ENCODE results near the gene PTPRG. TPM values are rescaled to one million over a fixed set of nuclear protein-coding genes. Genes with fewer than 3 reads are reported as not detected.

Gene PTPRG
- total RNA-seq, 4 donors from 2014 or later, result 8.4 to 37.3 (median 14.9) TPM

DNA sequence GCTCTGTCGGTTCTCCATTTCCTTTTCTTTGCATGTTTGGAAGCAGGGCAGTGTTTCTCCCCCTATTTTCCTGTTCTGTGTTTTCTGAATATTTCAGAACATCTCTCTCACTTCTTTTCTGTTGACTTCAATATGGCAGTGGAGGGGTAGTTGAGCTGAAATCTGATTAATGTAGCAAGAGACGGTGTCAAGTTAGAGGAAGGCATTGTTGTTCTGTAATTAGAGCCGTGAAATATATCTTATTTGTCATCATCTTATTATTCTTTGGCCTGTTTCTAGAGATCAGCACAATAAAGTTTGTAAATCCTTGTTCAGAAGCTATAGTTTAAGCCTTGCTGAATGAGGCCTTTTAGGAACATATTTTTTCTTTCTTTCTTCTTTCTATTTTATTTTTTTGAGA lies 353.9 kb downstream of the PTPRG start:
- 75 to 79% methylated on average over 3 of the region's 3 CpGs for WGBS, 2 donors
- DNase-seq (ENCODE audit: low spot score in 2 of 2), result no peak
- H3K4me3 ChIP-seq (ENCODE audit: low read depth, poor library complexity, severe bottlenecking), result no peak overlapping the region
- TF ChIP-seq POLR2A (IDR thresholded peaks at IDR 0.05), result no peak
- intact Hi-C loops (cut with DNase I; ENCODE audit: low total_unique reads), result no loop called here

DNA sequence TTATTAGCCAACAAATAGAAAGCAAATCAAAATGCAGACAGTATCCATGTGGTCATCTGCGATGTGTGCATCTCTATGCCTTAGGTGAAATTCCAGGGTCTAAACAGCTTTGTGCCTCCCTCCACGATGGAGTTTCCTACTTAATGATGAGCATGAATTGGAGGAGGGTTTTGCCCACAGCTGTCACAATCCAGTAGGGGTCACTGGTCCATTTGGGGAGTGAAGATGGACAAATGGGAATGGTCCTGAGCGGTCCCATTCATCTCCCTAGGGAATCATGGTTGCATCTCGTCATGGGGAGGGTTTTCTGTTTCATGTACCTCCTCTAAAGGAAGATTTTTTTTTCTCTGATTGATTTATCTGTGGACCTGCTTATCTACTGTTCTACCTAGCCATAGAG lies 358.0 kb downstream of the PTPRG start:
- no peak overlapping the region for H3K4me3 ChIP-seq (ENCODE audit: low read depth, poor library complexity, severe bottlenecking)
- no peak for DNase-seq (ENCODE audit: low spot score in 2 of 2)
- WGBS, 2 donors, result 82 to 83% methylated on average over 4 of the region's 4 CpGs
- TF ChIP-seq POLR2A (IDR thresholded peaks at IDR 0.05), result no peak
- TF ChIP-seq, protein P1, sequence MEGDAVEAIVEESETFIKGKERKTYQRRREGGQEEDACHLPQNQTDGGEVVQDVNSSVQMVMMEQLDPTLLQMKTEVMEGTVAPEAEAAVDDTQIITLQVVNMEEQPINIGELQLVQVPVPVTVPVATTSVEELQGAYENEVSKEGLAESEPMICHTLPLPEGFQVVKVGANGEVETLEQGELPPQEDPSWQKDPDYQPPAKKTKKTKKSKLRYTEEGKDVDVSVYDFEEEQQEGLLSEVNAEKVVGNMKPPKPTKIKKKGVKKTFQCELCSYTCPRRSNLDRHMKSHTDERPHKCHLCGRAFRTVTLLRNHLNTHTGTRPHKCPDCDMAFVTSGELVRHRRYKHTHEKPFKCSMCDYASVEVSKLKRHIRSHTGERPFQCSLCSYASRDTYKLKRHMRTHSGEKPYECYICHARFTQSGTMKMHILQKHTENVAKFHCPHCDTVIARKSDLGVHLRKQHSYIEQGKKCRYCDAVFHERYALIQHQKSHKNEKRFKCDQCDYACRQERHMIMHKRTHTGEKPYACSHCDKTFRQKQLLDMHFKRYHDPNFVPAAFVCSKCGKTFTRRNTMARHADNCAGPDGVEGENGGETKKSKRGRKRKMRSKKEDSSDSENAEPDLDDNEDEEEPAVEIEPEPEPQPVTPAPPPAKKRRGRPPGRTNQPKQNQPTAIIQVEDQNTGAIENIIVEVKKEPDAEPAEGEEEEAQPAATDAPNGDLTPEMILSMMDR (IDR thresholded peaks at IDR 0.05), result no peak
- intact Hi-C loops (cut with DNase I; ENCODE audit: low total_unique reads), result no loop called here

DNA sequence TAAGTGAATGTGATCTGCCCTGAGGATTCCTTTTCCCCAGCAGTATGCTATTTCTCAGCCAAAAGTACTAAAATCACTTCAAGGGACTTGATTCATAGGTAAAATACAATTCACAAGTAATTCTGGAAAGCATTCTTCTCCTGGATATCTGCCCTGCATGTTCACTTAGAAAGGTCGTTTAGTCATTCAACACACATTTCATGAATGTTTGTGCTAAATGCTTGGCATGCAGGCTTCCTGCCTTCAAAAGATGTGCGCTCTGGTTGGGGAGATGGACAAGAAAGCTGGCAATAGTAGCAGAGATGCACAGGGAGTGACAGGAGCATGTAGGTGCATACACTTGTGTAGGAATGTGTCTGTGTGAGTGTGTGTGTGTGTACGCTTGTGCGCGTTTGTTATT lies 360.7 kb downstream of the PTPRG start:
- 68 to 72% methylated on average over 5 of the region's 5 CpGs for WGBS, 2 donors
- no peak for TF ChIP-seq POLR2A (IDR thresholded peaks at IDR 0.05)
- TF ChIP-seq, protein P1 (IDR thresholded peaks at IDR 0.05), result no peak
- DNase-seq (ENCODE audit: low spot score in 2 of 2), result no peak
- intact Hi-C loops (cut with DNase I; ENCODE audit: low total_unique reads), result no loop called here
- H3K4me3 ChIP-seq (ENCODE audit: low read depth, poor library complexity, severe bottlenecking), result no peak overlapping the region

DNA sequence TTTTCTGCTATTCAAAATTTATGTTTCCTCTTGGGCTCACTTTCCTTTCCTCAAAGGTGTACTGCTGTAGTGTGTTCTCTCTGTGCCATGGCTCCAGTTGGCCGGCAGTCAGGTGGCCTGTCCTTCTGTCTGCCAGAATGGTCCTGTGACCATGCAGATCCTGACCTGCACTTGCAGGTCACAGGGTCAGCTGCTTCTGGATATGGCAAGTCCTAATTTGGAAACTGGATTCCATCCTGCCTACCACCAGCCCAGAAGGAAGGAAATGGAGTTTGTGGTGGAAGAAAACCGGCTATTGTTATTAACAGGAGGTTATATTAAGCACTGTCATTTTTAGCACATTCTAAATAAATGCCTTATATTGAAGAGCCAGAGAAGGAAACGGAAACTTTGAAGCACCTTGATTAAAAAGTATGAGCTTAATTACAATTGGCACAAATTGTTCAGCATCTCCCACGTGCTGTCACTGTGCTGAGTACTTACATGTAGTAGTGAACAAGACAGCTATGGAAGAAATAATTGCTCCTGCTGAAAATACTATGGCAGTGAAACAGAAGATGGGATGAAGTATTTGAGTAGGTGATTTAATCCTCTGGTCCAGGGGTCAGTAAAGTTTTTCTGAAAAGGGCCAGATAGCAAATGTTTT lies 362.8 kb downstream of the PTPRG start:
- no peak for DNase-seq (ENCODE audit: low spot score in 2 of 2)
- TF ChIP-seq POLR2A (IDR thresholded peaks at IDR 0.05), result no peak
- TF ChIP-seq, protein P1 (IDR thresholded peaks at IDR 0.05), result no peak
- intact Hi-C loops (cut with DNase I; ENCODE audit: low total_unique reads), result no loop called here
- H3K4me3 ChIP-seq (ENCODE audit: low read depth, poor library complexity, severe bottlenecking), result no peak overlapping the region
- 67 to 72% methylated on average over 4 of the region's 4 CpGs for WGBS, 2 donors

DNA sequence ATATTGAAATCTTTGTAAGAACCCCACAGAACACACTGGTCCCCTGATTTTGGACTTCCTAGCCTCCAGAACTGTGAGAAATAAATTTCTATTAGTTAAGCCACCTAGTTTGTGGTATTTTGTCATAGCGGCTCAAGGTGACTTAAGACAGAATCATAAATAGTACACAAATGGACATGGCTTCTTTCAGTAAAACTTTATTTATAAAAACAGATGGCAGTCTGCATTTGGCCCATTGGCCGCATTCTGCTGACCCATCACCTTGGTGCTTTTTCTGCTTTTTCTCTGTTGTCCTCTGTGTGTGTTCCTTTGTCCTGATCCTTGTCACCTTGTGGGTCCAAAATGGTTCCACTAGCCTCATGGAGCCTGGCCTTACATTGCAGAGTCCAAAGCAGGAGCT lies 363.6 kb downstream of the PTPRG start:
- TF ChIP-seq, protein P1 (IDR thresholded peaks at IDR 0.05), result no peak
- no peak for TF ChIP-seq POLR2A (IDR thresholded peaks at IDR 0.05)
- WGBS, 2 donors, result 97 to 99% methylated on average over 2 of the region's 2 CpGs
- no peak for DNase-seq (ENCODE audit: low spot score in 2 of 2)
- no peak overlapping the region for H3K4me3 ChIP-seq (ENCODE audit: low read depth, poor library complexity, severe bottlenecking)
- intact Hi-C loops (cut with DNase I; ENCODE audit: low total_unique reads), result no loop called here

DNA sequence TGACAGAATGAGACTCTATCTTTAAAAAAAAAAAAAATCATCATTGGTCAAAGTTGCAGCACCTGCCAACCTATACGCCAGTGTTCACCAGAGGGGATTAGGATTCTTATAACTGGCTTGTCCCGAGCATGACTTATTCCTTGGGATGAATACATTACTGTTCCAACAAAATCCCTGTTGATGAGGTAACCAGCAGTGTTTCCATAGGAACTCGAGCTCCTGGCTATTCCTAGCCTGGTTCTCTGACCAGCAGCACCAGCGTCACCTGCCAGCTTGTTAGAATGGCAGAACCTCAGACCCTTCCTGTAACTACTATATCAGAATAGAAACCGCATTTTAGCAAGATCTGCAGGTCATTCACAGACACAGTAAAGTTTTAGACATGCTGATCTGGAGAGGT lies 364.4 kb downstream of the PTPRG start:
- no peak for TF ChIP-seq POLR2A (IDR thresholded peaks at IDR 0.05)
- TF ChIP-seq, protein P1 (IDR thresholded peaks at IDR 0.05), result no peak
- H3K4me3 ChIP-seq (ENCODE audit: low read depth, poor library complexity, severe bottlenecking), result no peak overlapping the region
- no peak for DNase-seq (ENCODE audit: low spot score in 2 of 2)
- WGBS, 2 donors, result 85 to 86% methylated on average over 5 of the region's 5 CpGs
- intact Hi-C loops (cut with DNase I; ENCODE audit: low total_unique reads), result no loop called here
